Tibial nerve (tissue), 3 donors: Measurements from ENCODE around the gene IFNGR2.
"Not testable (repeated sequence)": the region's sequence is repeated elsewhere in the genome, so short reads cannot be mapped to it uniquely, and the experiment has no call there.

Experiments
- POLR2A ChIP-seq, 2 donors: fragments of 450-650 bp; IDR thresholded peaks; one replicate each; pipeline ENCODE4 v1.6.1; 2017; ENCODE audit warnings: antibody characterized with exemption in 2 of 2, mild to moderate bottlenecking in 2 of 2, moderate library complexity in 2 of 2
- TF ChIP-seq, protein P1 (sequence below), 5 experiments: fragments of 200-600 bp in 3 of 5; fragments of 450-650 bp in 2 of 5; sonication (generic) in 3 of 5; IDR thresholded peaks; one replicate each; pipeline ENCODE4 v1.5.1; 2016 to 2019; ENCODE audit warnings: antibody characterized with exemption in 5 of 5, mild to moderate bottlenecking in 3 of 5, moderate library complexity in 2 of 5

GRCh38 chr21:33381381-33381780, 21.8 kb upstream of the IFNGR2 start:
- TF ChIP-seq, protein P1, sequence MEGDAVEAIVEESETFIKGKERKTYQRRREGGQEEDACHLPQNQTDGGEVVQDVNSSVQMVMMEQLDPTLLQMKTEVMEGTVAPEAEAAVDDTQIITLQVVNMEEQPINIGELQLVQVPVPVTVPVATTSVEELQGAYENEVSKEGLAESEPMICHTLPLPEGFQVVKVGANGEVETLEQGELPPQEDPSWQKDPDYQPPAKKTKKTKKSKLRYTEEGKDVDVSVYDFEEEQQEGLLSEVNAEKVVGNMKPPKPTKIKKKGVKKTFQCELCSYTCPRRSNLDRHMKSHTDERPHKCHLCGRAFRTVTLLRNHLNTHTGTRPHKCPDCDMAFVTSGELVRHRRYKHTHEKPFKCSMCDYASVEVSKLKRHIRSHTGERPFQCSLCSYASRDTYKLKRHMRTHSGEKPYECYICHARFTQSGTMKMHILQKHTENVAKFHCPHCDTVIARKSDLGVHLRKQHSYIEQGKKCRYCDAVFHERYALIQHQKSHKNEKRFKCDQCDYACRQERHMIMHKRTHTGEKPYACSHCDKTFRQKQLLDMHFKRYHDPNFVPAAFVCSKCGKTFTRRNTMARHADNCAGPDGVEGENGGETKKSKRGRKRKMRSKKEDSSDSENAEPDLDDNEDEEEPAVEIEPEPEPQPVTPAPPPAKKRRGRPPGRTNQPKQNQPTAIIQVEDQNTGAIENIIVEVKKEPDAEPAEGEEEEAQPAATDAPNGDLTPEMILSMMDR (IDR thresholded peaks at IDR 0.05) = not testable (repeated sequence)
- TF ChIP-seq POLR2A (IDR thresholded peaks at IDR 0.05) = not testable (repeated sequence)
